Thyroid gland (tissue), 4 donors: ENCODE measurements around the gene CFAP43. TPM values are rescaled to one million over a fixed set of nuclear protein-coding genes. Genes with fewer than 3 reads are reported as not detected.

Experiments used
- DNase-seq, 2 donors: peaks; one replicate each; pipeline ENCODE4 v3.0.0-alpha.2; 2019
- H3K27ac ChIP-seq, 3 donors: fragments of 200-600 bp; sonication (generic); 1 replicate in 2 of 3; 2 replicates in 1 of 3; pipeline ENCODE4 v1.5.1; 2016 to 2019; ENCODE audit warnings: mild to moderate bottlenecking in 1 of 3, moderate library complexity in 1 of 3
- H3K27me3 ChIP-seq: fragments of 200-600 bp; sonication (generic); one replicate; pipeline ENCODE4 v1.5.1; 2019
- H3K36me3 ChIP-seq, 2 donors: fragments of 200-600 bp; sonication (generic); one replicate each; pipeline ENCODE4 v1.5.1; 2016 to 2019
- H3K4me1 ChIP-seq, 2 donors: fragments of 200-600 bp; sonication (generic); one replicate each; pipeline ENCODE4 v1.5.1; 2017 to 2019
- H3K4me3 ChIP-seq, 3 donors: fragments of 200-600 bp; sonication (generic); replicated peaks in 1 of 3; 1 replicate in 2 of 3; 2 replicates in 1 of 3; pipeline ENCODE4 v1.5.1; 2016; ENCODE audit warnings: mild to moderate bottlenecking in 1 of 3
- H3K9me3 ChIP-seq: fragments of 200-600 bp; sonication (generic); one replicate; pipeline ENCODE4 v1.5.1; 2017
- POLR2A ChIP-seq, 2 donors: fragments of 450-650 bp; IDR thresholded peaks; one replicate each; pipeline ENCODE4 v1.6.1; 2017; ENCODE audit warnings: antibody characterized with exemption in 2 of 2, mild to moderate bottlenecking in 2 of 2, moderate library complexity in 1 of 2
- WGBS, 2 donors: methylation state at CpG; one replicate each; pipeline ENCODE4 v1.1.5; 2017; 5-methylcytosine and 5-hydroxymethylcytosine counted together
- intact Hi-C: fragments of 100-400 bp; cut with DNase I; formaldehyde crosslinking; loops from one replicate; pipeline ENCODE4 v1.15.1; 2023
- total RNA-seq, 4 donors: library from RNA; depleted of rRNA; stranded (reverse); fragments of >200 nt; gene quantifications; one replicate each; pipeline ENCODE4 v1.2.3, GENCODE V29; 2016
- TF ChIP-seq, protein P1 (sequence below), 6 experiments: fragments of 200-600 bp in 3 of 6; fragments of 450-650 bp in 3 of 6; sonication (generic) in 3 of 6; IDR thresholded peaks; one replicate each; pipeline ENCODE4 v1.5.1; 2016 to 2019; ENCODE audit warnings: antibody characterized with exemption in 6 of 6, mild to moderate bottlenecking in 2 of 6, inconsistent platforms in 1 of 6, moderate library complexity in 1 of 6

CFAP43 gene
- total RNA-seq, 4 donors from 2014 or later, result 8.2 to 16.9 (median 11.5) TPM

DNA sequence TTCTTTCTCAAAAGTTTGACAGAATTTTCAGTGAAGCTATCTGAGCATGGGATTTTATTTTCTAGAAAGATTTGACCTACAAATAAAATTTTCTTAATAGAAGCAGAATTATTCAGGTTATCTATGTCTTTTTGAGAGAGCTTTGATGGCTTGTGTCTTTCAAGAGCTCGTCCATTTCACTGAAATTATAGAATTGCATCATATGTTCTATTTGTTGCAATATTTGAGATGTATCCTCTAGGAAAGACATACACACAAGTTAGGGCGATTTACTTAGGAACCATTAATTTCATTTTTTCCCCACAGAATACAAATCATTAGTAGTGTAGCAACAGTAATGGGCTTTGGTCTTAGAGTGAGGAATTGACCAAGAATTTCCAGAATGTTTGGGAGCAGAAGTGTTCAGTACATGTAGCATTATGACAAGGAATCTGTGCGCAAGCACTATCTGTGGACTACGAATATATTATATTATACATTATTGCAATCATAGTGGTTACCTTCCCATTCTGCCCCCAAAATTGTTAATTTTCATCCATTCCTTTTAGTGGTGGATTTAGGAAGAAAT is 133.7 kb downstream of the CFAP43 start:
- no peaks in the 10 kb centered on the region for H3K9me3 ChIP-seq
- no peak for DNase-seq
- no peak overlapping the region for H3K27ac ChIP-seq
- H3K4me1 ChIP-seq, result peaks cover 0 to 4% of the 10 kb centered on the region in 2 donors
- intact Hi-C loops, result no loop called here
- H3K27me3 ChIP-seq, result no peaks in the 10 kb centered on the region
- 96% methylated on average over 4 of the region's 4 CpGs for WGBS, 2 donors
- H3K36me3 ChIP-seq, result no peaks in the 10 kb centered on the region
- no peak overlapping the region for H3K4me3 ChIP-seq
- TF ChIP-seq, protein P1, sequence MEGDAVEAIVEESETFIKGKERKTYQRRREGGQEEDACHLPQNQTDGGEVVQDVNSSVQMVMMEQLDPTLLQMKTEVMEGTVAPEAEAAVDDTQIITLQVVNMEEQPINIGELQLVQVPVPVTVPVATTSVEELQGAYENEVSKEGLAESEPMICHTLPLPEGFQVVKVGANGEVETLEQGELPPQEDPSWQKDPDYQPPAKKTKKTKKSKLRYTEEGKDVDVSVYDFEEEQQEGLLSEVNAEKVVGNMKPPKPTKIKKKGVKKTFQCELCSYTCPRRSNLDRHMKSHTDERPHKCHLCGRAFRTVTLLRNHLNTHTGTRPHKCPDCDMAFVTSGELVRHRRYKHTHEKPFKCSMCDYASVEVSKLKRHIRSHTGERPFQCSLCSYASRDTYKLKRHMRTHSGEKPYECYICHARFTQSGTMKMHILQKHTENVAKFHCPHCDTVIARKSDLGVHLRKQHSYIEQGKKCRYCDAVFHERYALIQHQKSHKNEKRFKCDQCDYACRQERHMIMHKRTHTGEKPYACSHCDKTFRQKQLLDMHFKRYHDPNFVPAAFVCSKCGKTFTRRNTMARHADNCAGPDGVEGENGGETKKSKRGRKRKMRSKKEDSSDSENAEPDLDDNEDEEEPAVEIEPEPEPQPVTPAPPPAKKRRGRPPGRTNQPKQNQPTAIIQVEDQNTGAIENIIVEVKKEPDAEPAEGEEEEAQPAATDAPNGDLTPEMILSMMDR (IDR thresholded peaks at IDR 0.05), result no peak
- no peak for TF ChIP-seq POLR2A (IDR thresholded peaks at IDR 0.05)

DNA sequence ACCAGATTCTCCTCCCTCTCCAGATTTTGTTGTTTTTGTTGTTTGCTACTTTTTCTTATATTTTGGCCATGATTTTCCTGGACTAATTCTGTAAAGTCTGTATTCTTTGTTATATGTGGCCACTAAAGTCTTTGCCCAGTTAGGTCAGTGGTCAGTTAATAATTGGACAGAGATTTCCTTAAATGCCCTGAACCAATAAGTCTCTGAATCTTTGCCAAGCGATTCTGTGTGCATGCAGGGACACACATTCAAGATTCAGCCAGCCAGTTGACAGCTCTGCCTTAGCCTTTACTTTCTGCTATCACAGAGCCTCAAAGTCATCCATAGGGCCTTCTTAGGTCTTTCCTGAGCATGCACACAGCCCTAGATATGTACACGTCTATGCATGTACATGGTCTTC is 135.5 kb downstream of the CFAP43 start:
- H3K36me3 ChIP-seq, result no peaks in the 10 kb centered on the region
- intact Hi-C loops, result no loop called here
- no peaks in the 10 kb centered on the region for H3K9me3 ChIP-seq
- peaks cover 0 to 4% of the 10 kb centered on the region in 2 donors for H3K4me1 ChIP-seq
- no peaks in the 10 kb centered on the region for H3K27me3 ChIP-seq
- DNase-seq, result no peak
- TF ChIP-seq, protein P1 (IDR thresholded peaks at IDR 0.05), result no peak
- no peak for TF ChIP-seq POLR2A (IDR thresholded peaks at IDR 0.05)
- no peak overlapping the region for H3K27ac ChIP-seq
- WGBS, 2 donors, result 82 to 89% methylated on average over 2 of the region's 2 CpGs
- no peak overlapping the region for H3K4me3 ChIP-seq

DNA sequence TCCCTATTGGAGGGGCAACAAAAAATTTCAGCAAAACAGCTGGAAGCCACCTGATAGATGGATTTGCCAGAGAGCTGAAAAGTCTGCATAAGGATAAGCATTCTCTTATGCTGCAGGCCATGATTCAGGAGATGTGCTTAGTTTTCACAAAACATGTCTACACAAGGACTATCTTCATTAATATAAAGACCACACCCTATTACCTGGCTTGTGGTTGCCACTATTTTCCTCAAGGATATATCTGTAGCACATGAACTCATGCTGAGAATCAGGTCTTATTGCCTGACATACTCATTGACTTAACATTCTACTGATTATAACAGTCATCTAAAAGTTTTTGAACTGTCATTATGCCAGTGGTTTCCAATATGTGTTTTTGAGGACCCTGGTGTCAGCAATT is 139.4 kb downstream of the CFAP43 start:
- Histone ChIP-seq H3K9me3 (no peaks in the 10 kb centered on the region), H3K27ac (no peak overlapping the region), H3K36me3 (no peaks in the 10 kb centered on the region), H3K4me3 (no peak overlapping the region), H3K4me1 (no peaks in the 10 kb centered on the region), H3K27me3 (no peaks in the 10 kb centered on the region)
- DNase-seq, result no peak
- TF ChIP-seq, protein P1 (IDR thresholded peaks at IDR 0.05), result no peak
- TF ChIP-seq POLR2A (IDR thresholded peaks at IDR 0.05), result no peak
- intact Hi-C loops, result no loop called here

DNA sequence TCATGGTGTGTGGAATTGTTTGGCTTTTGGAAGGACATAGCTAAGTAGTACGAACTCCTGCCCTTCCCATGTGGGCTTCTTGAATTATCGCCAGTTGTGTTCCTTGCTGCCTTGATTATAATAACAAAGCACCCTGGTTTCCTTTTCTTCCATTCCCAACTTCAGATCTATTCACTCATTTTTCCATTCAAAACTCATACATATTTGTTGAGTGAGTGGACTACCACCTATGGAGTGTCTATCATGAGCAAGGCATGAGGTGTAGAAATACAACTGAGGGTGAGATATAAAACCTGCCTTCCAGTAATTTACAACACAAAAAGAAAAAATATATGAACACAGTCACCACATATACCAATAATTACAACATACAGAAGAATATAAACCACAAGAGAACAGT is 141.6 kb downstream of the CFAP43 start:
- 65 to 80% methylated on average over 2 of the region's 2 CpGs for WGBS, 2 donors
- Histone ChIP-seq H3K4me1 (peaks cover 3 to 6% of the 10 kb centered on the region in 2 donors), H3K9me3 (no peaks in the 10 kb centered on the region), H3K4me3 (no peak overlapping the region), H3K27ac (no peak overlapping the region), H3K36me3 (no peaks in the 10 kb centered on the region), H3K27me3 (no peaks in the 10 kb centered on the region)
- DNase-seq, result no peak
- TF ChIP-seq, protein P1 (IDR thresholded peaks at IDR 0.05), result no peak
- intact Hi-C loops, result no loop called here

DNA sequence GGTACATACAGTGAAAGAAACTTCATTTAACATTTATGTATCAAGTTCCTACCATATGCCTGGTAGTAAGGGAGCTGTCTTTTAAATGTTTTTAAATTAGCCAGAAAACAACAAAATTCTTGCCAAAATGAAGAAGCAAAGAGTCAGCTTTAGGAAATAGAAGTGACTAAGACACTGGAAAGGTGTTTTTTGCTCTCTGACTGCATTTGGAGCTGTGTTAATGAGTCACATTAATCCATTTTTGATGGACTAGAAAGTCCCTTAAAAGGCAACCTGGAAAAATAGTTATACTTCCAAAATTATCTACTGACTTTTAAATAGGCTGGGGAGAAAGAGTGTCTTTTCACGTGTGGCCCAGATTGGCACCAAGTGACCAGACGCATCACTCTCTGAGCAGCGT is 142.5 kb downstream of the CFAP43 start:
- H3K27me3 ChIP-seq, result no peaks in the 10 kb centered on the region
- 83 to 89% methylated on average over 3 of the region's 3 CpGs for whole genome bisulfite sequencing, 2 donors
- H3K27ac ChIP-seq, result no peak overlapping the region
- no peaks in the 10 kb centered on the region for H3K9me3 ChIP-seq
- TF ChIP-seq, protein P1 (IDR thresholded peaks at IDR 0.05), result no peak
- no peak for TF ChIP-seq POLR2A (IDR thresholded peaks at IDR 0.05)
- intact Hi-C loops, result no loop called here
- H3K4me3 ChIP-seq, result no peak overlapping the region
- no peak for DNase-seq
- peaks cover 12 to 16% of the 10 kb centered on the region in 2 donors for H3K4me1 ChIP-seq
- H3K36me3 ChIP-seq, result no peaks in the 10 kb centered on the region
